ACC112 (cell line): ENCODE data around the gene AKAP13.

Experiments
- H2AFZ ChIP-seq: fragments of 200-600 bp; sonication (generic); one replicate; pipeline ENCODE4 v1.6.0; 2017; ENCODE audit warnings: antibody characterized with exemption, low read length; ENCODE audit not compliant: unreplicated experiment
- H3K27ac ChIP-seq: fragments of 200-600 bp; sonication (generic); 2 replicates; pipeline ENCODE4 v1.5.1; 2014; ENCODE audit warnings: low read depth, mild to moderate bottlenecking, antibody characterized with exemption, low read length, moderate library complexity
- H3K27me3 ChIP-seq: fragments of 200-600 bp; sonication (generic); 2 replicates; pipeline ENCODE4 v1.6.1; 2014; ENCODE audit warnings: mild to moderate bottlenecking, antibody characterized with exemption, low read length, moderate library complexity, mixed read lengths; ENCODE audit not compliant: insufficient read depth
- H3K36me3 ChIP-seq: fragments of 200-600 bp; sonication (generic); 2 replicates; pipeline ENCODE4 v1.6.1; 2016; ENCODE audit warnings: mild to moderate bottlenecking, antibody characterized with exemption, low read length, moderate library complexity, mixed read lengths; ENCODE audit not compliant: insufficient read depth
- H3K4me1 ChIP-seq: fragments of 200-600 bp; sonication (generic); one replicate; pipeline ENCODE4 v1.6.1; 2016; ENCODE audit warnings: low read length, mixed read lengths; ENCODE audit not compliant: insufficient read depth, unreplicated experiment, control insufficient read depth
- H3K4me3 ChIP-seq: fragments of 200-600 bp; sonication (generic); 2 replicates; pipeline ENCODE4 v1.5.1; 2014; ENCODE audit warnings: mild to moderate bottlenecking, low read depth, low read length
- H3K79me2 ChIP-seq: fragments of 200-600 bp; sonication (generic); one replicate; pipeline ENCODE4 v1.6.0; 2016; ENCODE audit warnings: low read length; ENCODE audit not compliant: control insufficient read depth, unreplicated experiment, insufficient read depth

Gene AKAP13

DNA sequence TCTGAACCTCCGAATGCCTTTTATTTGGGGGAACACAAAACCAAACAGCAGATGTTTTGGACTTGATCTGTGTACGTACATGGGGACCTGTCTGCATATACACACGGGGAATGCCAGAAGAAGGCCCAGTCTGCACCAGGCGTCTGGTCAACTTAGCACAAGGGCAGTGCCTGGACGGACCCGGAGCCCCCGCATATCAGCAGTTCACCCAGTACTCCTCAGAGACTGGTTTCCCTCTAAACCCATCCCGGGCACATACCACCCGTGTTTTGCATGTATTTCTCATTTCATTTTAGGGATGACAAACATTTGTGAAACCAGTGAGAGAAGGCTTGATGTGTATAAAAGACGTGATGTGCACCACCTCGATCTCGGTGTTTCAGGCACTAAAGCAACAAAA is 364.6 kb downstream of the AKAP13 start:
- Histone ChIP-seq H3K27ac (no peak overlapping the region), H3K79me2 (no peaks in the 10 kb centered on the region), H3K36me3 (0 out of 2 replicates have a peak, but pooled peaks cover 15% of the 10 kb centered on the region), H2AFZ (no peak overlapping the region), H3K4me1 (no peaks in the 10 kb centered on the region), H3K27me3 (no peaks in the 10 kb centered on the region), H3K4me3 (no peak overlapping the region)

DNA sequence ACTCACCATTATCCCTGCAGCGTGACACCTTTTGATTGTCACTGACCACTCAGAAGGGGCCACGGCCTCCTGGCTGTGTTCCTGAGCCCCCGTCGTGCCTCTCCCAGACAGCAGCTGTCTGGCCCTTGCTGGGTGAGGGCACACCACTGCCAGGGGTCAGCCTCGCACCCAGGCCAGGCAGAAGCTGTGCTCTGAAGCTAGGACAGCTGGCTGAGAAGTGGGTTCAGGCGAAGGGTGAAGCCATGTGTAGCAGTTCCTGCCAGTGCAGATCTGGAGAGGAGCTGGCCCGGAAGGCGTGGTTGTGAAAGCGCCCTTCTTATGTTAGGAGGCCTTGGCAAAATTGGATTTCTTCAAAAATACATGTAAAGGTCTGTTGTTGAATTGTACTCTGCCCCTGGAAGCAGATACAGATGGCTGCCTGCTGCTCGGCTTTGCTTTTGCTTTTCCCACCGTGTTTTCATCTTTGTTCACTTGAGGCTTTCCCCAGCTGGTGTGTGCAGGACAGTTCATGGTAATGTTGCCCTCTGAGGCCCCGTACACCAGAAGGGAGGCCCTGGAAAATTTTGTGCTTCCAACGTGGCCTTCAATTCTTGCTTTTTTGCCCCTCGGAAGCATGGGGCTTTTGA is 365.2 kb downstream of the AKAP13 start:
- Histone ChIP-seq H3K27me3 (no peaks in the 10 kb centered on the region), H3K36me3 (0 out of 2 replicates have a peak, but pooled peaks cover 15% of the 10 kb centered on the region), H3K4me1 (no peaks in the 10 kb centered on the region), H3K4me3 (no peak overlapping the region), H3K79me2 (no peaks in the 10 kb centered on the region), H2AFZ (no peak overlapping the region), H3K27ac (no peak overlapping the region)

DNA sequence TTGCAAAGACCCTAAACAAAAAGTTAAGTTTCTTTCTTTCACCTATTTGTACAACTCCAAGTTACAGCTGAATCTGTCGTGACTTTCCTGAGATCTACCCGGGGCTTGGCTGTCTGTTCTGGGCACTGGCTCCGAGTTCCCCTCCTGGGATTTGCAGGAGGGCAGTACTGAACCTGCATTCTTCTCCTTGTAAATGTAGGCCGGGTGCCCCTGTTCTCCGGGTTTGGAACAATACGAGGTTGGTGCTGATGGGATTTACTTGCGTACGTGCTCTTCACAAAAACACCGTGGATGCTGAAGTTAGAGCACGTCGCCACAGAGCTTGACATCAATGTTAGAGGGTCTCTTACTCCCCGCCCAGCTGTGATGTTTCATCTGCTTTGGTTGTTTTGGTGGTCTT is 366.2 kb downstream of the AKAP13 start:
- H2AFZ ChIP-seq = no peak overlapping the region
- 0 out of 2 replicates have a peak, but pooled peaks cover 15% of the 10 kb centered on the region for H3K36me3 ChIP-seq
- H3K79me2 ChIP-seq = no peaks in the 10 kb centered on the region
- no peaks in the 10 kb centered on the region for H3K27me3 ChIP-seq
- H3K27ac ChIP-seq = no peak overlapping the region
- H3K4me3 ChIP-seq = no peak overlapping the region
- H3K4me1 ChIP-seq = no peaks in the 10 kb centered on the region

DNA sequence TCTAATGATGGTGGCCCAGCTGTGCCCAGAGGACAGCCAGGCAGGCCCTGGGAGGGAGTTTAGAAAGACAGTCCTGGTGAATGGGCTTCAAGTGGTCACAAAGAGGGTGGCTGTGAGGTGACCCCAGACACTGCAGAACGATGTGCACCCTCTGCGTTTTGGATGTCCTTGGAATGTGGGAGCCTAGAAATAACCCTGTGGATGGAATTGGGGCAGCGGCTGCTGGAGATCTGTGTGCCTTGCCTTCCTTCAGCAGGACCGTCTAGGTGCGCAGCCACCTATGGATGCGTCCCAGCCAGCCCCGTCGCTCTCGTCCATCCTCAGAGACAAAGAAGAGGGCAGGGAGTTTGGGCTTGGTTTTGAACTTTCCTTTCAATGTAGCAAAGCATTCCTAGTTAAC is 367.8 kb downstream of the AKAP13 start:
- Histone ChIP-seq H3K27ac (no peak overlapping the region), H3K27me3 (no peaks in the 10 kb centered on the region), H3K79me2 (no peaks in the 10 kb centered on the region), H2AFZ (no peak overlapping the region), H3K4me1 (no peaks in the 10 kb centered on the region), H3K36me3 (0 out of 2 replicates have a peak, but pooled peaks cover 15% of the 10 kb centered on the region), H3K4me3 (no peak overlapping the region)

- no peaks in the 10 kb centered on the region for H3K4me1 ChIP-seq
- H2AFZ ChIP-seq = no peak overlapping the region
- no peak overlapping the region for H3K27ac ChIP-seq
- H3K79me2 ChIP-seq = no peaks in the 10 kb centered on the region
- no peak overlapping the region for H3K4me3 ChIP-seq
- H3K27me3 ChIP-seq = no peaks in the 10 kb centered on the region
- H3K36me3 ChIP-seq = 0 out of 2 replicates have a peak, but pooled peaks cover 13% of the 10 kb centered on the region
Measured at GRCh38 chr15:85748729-85749128, 368.3 kb downstream of the AKAP13 start.

- Histone ChIP-seq H3K27ac (no peak overlapping the region), H3K4me1 (no peaks in the 10 kb centered on the region), H3K27me3 (no peaks in the 10 kb centered on the region), H2AFZ (no peak overlapping the region), H3K79me2 (no peaks in the 10 kb centered on the region), H3K36me3 (0 out of 2 replicates have a peak, but pooled peaks cover 5% of the 10 kb centered on the region), H3K4me3 (no peak overlapping the region)
Measured at GRCh38 chr15:85749261-85750151, 369.1 kb downstream of the AKAP13 start.

DNA sequence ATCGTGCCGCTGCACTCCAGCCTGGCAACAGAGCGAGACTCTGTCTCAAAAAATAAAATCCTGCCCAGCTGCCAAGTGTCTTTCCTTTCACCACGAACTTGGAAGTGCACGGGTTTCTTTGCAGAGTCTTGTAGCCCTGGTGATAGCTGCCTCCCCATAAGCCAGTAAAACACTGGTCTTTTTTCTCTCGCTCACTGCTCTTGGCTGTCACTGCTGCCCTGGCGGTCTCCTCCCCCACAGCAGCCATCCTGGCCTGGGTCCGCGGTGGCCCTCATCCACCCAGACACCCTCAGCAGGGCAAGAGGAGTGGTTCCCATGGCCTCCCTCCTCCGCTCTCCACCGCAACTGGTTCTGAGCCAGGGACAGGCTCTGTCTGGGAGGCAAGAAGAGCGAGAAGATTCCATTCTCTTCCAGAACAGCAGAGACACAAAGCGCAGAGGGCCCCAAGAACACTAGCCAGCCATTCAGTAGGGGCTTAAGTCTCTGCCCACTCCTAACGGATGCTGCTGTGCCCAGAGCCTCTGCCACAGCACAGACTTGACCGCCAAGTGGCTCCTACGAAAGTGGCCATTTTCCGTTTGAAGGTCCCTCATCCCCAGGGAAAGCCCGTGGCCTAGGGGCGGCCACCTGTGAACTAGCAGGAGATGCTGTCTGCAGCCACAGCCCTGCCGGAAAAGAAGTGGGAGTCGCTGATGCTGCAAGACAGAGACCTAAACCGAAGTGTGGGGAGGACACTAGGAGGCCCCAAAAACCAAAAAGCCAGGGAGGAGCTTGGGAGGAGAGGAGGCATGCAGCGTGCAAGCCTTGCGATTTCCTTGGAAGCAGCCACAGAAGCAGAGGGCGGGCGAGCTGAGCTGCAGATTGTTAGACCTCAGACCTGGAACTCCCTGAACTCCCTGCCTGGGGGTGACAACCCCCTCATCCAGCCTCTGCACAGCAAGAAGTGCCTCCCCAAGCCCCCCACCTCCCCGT is 370.2 kb downstream of the AKAP13 start:
- H3K27ac ChIP-seq = no peak overlapping the region
- no peak overlapping the region for H2AFZ ChIP-seq
- H3K27me3 ChIP-seq = no peaks in the 10 kb centered on the region
- no peaks in the 10 kb centered on the region for H3K4me1 ChIP-seq
- no peaks in the 10 kb centered on the region for H3K79me2 ChIP-seq
- H3K36me3 ChIP-seq = 0 out of 2 replicates have a peak, but pooled peaks cover 3% of the 10 kb centered on the region
- no peak overlapping the region for H3K4me3 ChIP-seq

DNA sequence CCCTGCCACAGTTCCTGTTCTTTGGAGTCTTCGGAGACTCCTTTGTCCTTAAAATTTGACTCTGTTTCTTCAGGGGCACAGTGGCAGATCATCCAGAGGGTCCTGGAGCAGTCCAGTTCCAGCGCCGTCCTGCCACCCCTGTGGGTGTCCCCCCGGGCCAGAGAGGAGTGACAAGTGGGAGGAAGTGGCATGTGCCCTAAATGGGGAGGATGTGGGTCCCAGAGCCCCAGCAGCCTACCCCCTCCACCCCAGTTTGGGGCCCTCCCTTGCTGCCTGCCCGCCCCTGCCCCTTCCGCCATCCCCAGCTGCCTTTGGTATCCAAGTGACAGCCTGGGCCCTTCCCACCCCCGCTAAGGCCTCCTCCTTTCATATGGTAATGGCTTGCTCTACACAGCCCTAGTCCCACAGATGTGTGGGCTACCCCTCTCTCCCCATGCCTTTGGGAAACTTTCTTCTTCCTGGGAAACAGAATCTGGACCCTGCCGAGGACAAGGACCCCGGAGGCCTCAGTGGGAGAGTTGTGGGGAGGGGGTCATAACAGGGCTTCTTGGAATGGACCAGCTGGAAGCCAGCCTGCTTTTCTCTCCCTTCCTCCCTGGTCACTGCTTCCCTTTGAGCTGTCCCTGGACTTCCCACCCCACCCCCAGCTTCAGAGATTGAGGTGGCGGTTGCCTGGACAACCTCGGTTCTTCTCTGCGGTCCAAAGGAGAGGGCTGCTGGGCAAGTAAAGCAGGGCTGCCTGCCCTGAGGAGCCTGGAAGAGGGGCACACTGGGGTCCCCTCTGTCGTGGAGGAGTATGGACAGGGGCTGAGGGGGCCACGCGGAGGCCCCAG is 371.1 kb downstream of the AKAP13 start:
- no peak overlapping the region for H2AFZ ChIP-seq
- H3K4me3 ChIP-seq = no peak overlapping the region
- 0 out of 2 replicates have a peak, but pooled peaks cover 3% of the 10 kb centered on the region for H3K36me3 ChIP-seq
- H3K27ac ChIP-seq = no peak overlapping the region
- H3K4me1 ChIP-seq = no peaks in the 10 kb centered on the region
- H3K27me3 ChIP-seq = no peaks in the 10 kb centered on the region
- H3K79me2 ChIP-seq = no peaks in the 10 kb centered on the region

DNA sequence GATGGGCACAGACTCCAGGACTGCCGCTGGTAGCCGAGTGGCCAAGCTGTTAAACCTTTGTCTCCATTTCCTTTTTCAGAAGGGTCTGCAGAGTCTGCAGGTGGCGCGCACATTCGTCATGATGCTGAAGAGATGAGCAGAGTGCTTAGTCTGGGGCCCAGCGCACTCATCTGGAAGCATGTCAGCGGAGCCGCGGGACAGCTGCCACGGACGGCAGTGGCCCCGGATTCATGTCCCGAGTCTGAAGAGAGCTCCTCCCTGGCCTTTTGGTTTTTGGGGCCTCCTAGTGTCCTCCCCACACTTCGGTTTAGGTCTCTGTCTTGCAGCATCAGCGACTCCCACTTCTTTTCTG is 371.7 kb downstream of the AKAP13 start:
- Histone ChIP-seq H2AFZ (no peak overlapping the region), H3K27me3 (no peaks in the 10 kb centered on the region), H3K36me3 (0 out of 2 replicates have a peak, but pooled peaks cover under 1% of the 10 kb centered on the region), H3K27ac (no peak overlapping the region), H3K79me2 (no peaks in the 10 kb centered on the region), H3K4me1 (no peaks in the 10 kb centered on the region), H3K4me3 (no peak overlapping the region)
